Measurements from ENCODE around the gene GPBP1L1. TPM values are rescaled to one million over a fixed set of nuclear protein-coding genes. Genes with fewer than 3 reads are reported as not detected.

Gene GPBP1L1
- total and polyA plus RNA-seq, 2 donors (not counting 1 experiment from before 2014, with no cell fraction given), result 77.2 to 104 TPM

GRCh38 chr1:45643321-45643720 is 43.0 kb downstream of the GPBP1L1 start:
- Histone ChIP-seq H3K4me2 (ENCODE audit: extremely low read depth, insufficient read depth, low read length) (no peak overlapping the region), H3K27ac (ENCODE audit: insufficient read depth, low read length) (no peak overlapping the region), H3K79me2 (ENCODE audit: control insufficient read depth, insufficient read depth, low read length) (peaks cover 2% of the 10 kb centered on the region), H3K9ac (ENCODE audit: insufficient read depth, low read length) (no peak overlapping the region), H3K4me1 (ENCODE audit: control insufficient read depth, extremely low read depth, insufficient read depth, low read length) (peaks cover 2% of the 10 kb centered on the region), H3K9me3 (ENCODE audit: control insufficient read depth, insufficient read depth, low read depth, low read length) (no peaks in the 10 kb centered on the region), H2AFZ (ENCODE audit: low read length) (no peak overlapping the region), H3K36me3 (ENCODE audit: control insufficient read depth, insufficient read depth, low read length) (peaks cover 8% of the 10 kb centered on the region), H3K4me3 (replicated peaks in 1 of 4; ENCODE audit: control extremely low read depth in 1 of 4, insufficient read depth in 1 of 4, low read depth in 3 of 4, low read length in 4 of 4) (no peak overlapping the region), H4K20me1 (ENCODE audit: control insufficient read depth, extremely low read depth, insufficient read depth, low read length) (no peaks in the 10 kb centered on the region), H3K27me3 (ENCODE audit: control insufficient read depth, insufficient read depth, low read length) (no peaks in the 10 kb centered on the region)
- no peak for TF ChIP-seq EZH2 (IDR thresholded peaks at IDR 0.05; ENCODE audit: low read length, missing control alignments)
- TF ChIP-seq, protein P1, sequence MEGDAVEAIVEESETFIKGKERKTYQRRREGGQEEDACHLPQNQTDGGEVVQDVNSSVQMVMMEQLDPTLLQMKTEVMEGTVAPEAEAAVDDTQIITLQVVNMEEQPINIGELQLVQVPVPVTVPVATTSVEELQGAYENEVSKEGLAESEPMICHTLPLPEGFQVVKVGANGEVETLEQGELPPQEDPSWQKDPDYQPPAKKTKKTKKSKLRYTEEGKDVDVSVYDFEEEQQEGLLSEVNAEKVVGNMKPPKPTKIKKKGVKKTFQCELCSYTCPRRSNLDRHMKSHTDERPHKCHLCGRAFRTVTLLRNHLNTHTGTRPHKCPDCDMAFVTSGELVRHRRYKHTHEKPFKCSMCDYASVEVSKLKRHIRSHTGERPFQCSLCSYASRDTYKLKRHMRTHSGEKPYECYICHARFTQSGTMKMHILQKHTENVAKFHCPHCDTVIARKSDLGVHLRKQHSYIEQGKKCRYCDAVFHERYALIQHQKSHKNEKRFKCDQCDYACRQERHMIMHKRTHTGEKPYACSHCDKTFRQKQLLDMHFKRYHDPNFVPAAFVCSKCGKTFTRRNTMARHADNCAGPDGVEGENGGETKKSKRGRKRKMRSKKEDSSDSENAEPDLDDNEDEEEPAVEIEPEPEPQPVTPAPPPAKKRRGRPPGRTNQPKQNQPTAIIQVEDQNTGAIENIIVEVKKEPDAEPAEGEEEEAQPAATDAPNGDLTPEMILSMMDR (conservative IDR thresholded peaks at IDR 0.05 in 1 of 2, IDR thresholded peaks at IDR 0.05 in 1 of 2; ENCODE audit: low read depth in 1 of 2, low read length in 2 of 2), result no peak
- DNase-seq (ENCODE audit: low read depth in 2 of 2), result no peak

DNA sequence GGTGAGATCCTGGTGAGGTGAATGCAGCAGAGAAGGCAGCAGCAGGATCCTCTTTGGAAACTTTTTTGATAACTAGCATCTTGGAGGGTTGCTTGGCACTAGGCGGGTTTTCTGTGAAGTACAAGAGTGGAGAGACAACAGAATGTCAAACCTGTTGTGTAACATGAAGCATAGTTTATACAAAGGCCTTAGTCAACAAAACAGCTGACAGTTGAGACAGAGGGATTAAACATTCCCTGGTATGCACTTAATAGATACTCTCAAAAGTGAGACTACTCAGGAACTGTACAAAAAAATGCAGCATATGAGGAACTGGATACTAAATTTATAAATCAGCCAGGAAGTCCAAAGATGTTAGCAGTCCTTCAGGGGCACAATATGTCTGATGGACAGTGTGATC is 46.0 kb downstream of the GPBP1L1 start:
- TF ChIP-seq, protein P1 (conservative IDR thresholded peaks at IDR 0.05 in 1 of 2, IDR thresholded peaks at IDR 0.05 in 1 of 2; ENCODE audit: low read depth in 1 of 2, low read length in 2 of 2), result no peak
- no peak for TF ChIP-seq EZH2 (IDR thresholded peaks at IDR 0.05; ENCODE audit: low read length, missing control alignments)
- Histone ChIP-seq H3K4me3 (replicated peaks in 1 of 4; ENCODE audit: control extremely low read depth in 1 of 4, insufficient read depth in 1 of 4, low read depth in 3 of 4, low read length in 4 of 4) (no peak overlapping the region), H3K27me3 (ENCODE audit: control insufficient read depth, insufficient read depth, low read length) (no peaks in the 10 kb centered on the region), H3K36me3 (ENCODE audit: control insufficient read depth, insufficient read depth, low read length) (peaks cover 5% of the 10 kb centered on the region), H3K4me2 (ENCODE audit: extremely low read depth, insufficient read depth, low read length) (no peak overlapping the region), H3K27ac (ENCODE audit: insufficient read depth, low read length) (no peak overlapping the region), H3K4me1 (ENCODE audit: control insufficient read depth, extremely low read depth, insufficient read depth, low read length) (peaks cover 2% of the 10 kb centered on the region), H4K20me1 (ENCODE audit: control insufficient read depth, extremely low read depth, insufficient read depth, low read length) (no peaks in the 10 kb centered on the region), H3K9ac (ENCODE audit: insufficient read depth, low read length) (no peak overlapping the region), H2AFZ (ENCODE audit: low read length) (no peak overlapping the region), H3K79me2 (ENCODE audit: control insufficient read depth, insufficient read depth, low read length) (no peaks in the 10 kb centered on the region), H3K9me3 (ENCODE audit: control insufficient read depth, insufficient read depth, low read depth, low read length) (no peaks in the 10 kb centered on the region)
- no peak for DNase-seq (ENCODE audit: low read depth in 2 of 2)

DNA sequence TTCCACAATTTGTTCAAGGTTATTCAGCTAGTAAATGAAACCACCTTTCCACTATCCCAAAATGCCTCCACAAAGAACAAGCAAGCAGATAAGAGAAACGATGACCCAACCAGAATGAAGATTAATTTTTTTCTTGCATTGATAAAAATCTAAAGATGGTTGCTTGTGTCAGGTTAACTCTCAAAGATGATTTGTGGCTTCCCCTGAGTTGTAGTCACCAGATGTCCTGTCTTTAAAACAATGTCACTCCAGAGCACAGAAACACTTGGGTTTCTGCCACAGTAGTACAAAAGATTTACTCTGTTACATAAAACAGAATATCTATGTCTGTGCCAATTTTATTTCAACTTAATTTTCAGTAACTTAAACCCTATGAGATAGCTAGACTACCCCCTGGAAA is 51.1 kb downstream of the GPBP1L1 start:
- H4K20me1 ChIP-seq (ENCODE audit: control insufficient read depth, extremely low read depth, insufficient read depth, low read length), result no peaks in the 10 kb centered on the region
- H3K27ac ChIP-seq (ENCODE audit: insufficient read depth, low read length), result no peak overlapping the region
- H3K9ac ChIP-seq (ENCODE audit: insufficient read depth, low read length), result no peak overlapping the region
- no peak overlapping the region for H3K4me2 ChIP-seq (ENCODE audit: extremely low read depth, insufficient read depth, low read length)
- no peaks in the 10 kb centered on the region for H3K9me3 ChIP-seq (ENCODE audit: control insufficient read depth, insufficient read depth, low read depth, low read length)
- no peak for DNase-seq (ENCODE audit: low read depth in 2 of 2)
- H3K4me1 ChIP-seq (ENCODE audit: control insufficient read depth, extremely low read depth, insufficient read depth, low read length), result no peaks in the 10 kb centered on the region
- H3K27me3 ChIP-seq (ENCODE audit: control insufficient read depth, insufficient read depth, low read length), result no peaks in the 10 kb centered on the region
- H3K36me3 ChIP-seq (ENCODE audit: control insufficient read depth, insufficient read depth, low read length), result peaks cover 15% of the 10 kb centered on the region
- no peak overlapping the region for H2AFZ ChIP-seq (ENCODE audit: low read length)
- no peak overlapping the region for H3K4me3 ChIP-seq (replicated peaks in 1 of 4; ENCODE audit: control extremely low read depth in 1 of 4, insufficient read depth in 1 of 4, low read depth in 3 of 4, low read length in 4 of 4)
- TF ChIP-seq, protein P1 (conservative IDR thresholded peaks at IDR 0.05 in 1 of 2, IDR thresholded peaks at IDR 0.05 in 1 of 2; ENCODE audit: low read depth in 1 of 2, low read length in 2 of 2), result no peak
- TF ChIP-seq EZH2 (IDR thresholded peaks at IDR 0.05; ENCODE audit: low read length, missing control alignments), result no peak
- H3K79me2 ChIP-seq (ENCODE audit: control insufficient read depth, insufficient read depth, low read length), result no peaks in the 10 kb centered on the region

Measured in fibroblast of lung (primary cell).